GM18951 (cell line): Measurements from ENCODE around the gene SEPTIN11.

Source experiments
- POLR2A ChIP-seq: IDR thresholded peaks from 4 replicates; pipeline ENCODE4 v1.6.1; 2011; ENCODE audit warnings: mild to moderate bottlenecking; ENCODE audit not compliant: insufficient read length, insufficient read depth; ENCODE audit errors: extremely low read depth
- in situ Hi-C: fragments of 300-500 bp; cut with MboI; formaldehyde crosslinking; loops from one replicate; pipeline ENCODE4 v1.12.0; 2022; ENCODE audit warnings: low sequenced_read_pairs, mixed read lengths, inconsistent platforms; ENCODE audit not compliant: unreplicated experiment

The SEPTIN11 gene

GRCh38 chr4:76993787-76994641 is 44.5 kb downstream of the SEPTIN11 start:
- no peak for TF ChIP-seq POLR2A
- in situ Hi-C loops: no loop called here

GRCh38 chr4:76995776-76996175 is 46.2 kb downstream of the SEPTIN11 start:
- TF ChIP-seq POLR2A: no peak
- in situ Hi-C loops: no loop called here

GRCh38 chr4:76996445-76996844 is 46.9 kb downstream of the SEPTIN11 start:
- no peak for TF ChIP-seq POLR2A
- in situ Hi-C loops: no loop called here

- no peak for TF ChIP-seq POLR2A
- in situ Hi-C loops: no loop called here
Observed at GRCh38 chr4:76997077-76997476, 47.5 kb downstream of the SEPTIN11 start.

- in situ Hi-C loops: no loop called here
- TF ChIP-seq POLR2A: no peak
Observed at GRCh38 chr4:76997532-76997931, 48.0 kb downstream of the SEPTIN11 start.

- in situ Hi-C loops: no loop called here
- TF ChIP-seq POLR2A: no peak
Observed at GRCh38 chr4:76998251-76998901, 48.8 kb downstream of the SEPTIN11 start.
